Adrenal gland (tissue), 12 donors: Measurements from ENCODE around the gene SF3A1. TPM values are rescaled to one million over a fixed set of nuclear protein-coding genes. Genes with fewer than 3 reads are reported as not detected.
"Not testable (repeated sequence)": the region's sequence is repeated elsewhere in the genome, so short reads cannot be mapped to it uniquely, and the experiment has no call there.

Experiments used
- DNase-seq, 7 donors: peaks; one replicate each; pipeline ENCODE4 v3.0.0-alpha.2; 2019 to 2020
- H3K27ac ChIP-seq, 5 donors: fragments of 200-600 bp; sonication (generic) in 4 of 5; 1 replicate in 3 of 5; 2 replicates in 2 of 5; pipeline versions ENCODE4 v1.5.1 to v1.8.0; 2016 to 2020; ENCODE audit warnings: mild to moderate bottlenecking in 1 of 5
- H3K27me3 ChIP-seq: fragments of 200-600 bp; 2 replicates; pipeline ENCODE4 v1.8.0; 2021
- H3K36me3 ChIP-seq, 2 donors: fragments of 200-600 bp; replicated peaks in 1 of 2; 1 replicate in 1 of 2; 2 replicates in 1 of 2; pipeline versions ENCODE4 v1.5.1 to v1.8.0; 2018 to 2022
- H3K4me1 ChIP-seq, 2 donors: fragments of 200-600 bp; replicated peaks in 1 of 2; 1 replicate in 1 of 2; 2 replicates in 1 of 2; pipeline versions ENCODE4 v1.5.1 to v1.8.0; 2018 to 2021
- H3K4me3 ChIP-seq, 4 donors: fragments of 200-600 bp; sonication (generic) in 3 of 4; one replicate each; pipeline ENCODE4 v1.5.1; 2016 to 2018
- H3K9me3 ChIP-seq, 3 donors: fragments of 200-600 bp; sonication (generic) in 1 of 3; replicated peaks in 1 of 3; 1 replicate in 2 of 3; 2 replicates in 1 of 3; pipeline versions ENCODE4 v1.5.1 to v1.8.0; 2016 to 2021
- POLR2A ChIP-seq, 2 donors: fragments of 450-650 bp; IDR thresholded peaks; one replicate each; pipeline ENCODE4 v1.6.1; 2017; ENCODE audit warnings: antibody characterized with exemption in 2 of 2, mild to moderate bottlenecking in 2 of 2, moderate library complexity in 1 of 2
- WGBS, 4 donors: extraction: QIAGEN DNeasy Blood & Tissue Kit in 2 of 4; methylation state at CpG; one replicate each; pipeline versions ENCODE4 v1.1.5 to v1.1.7; 2013 to 2017; 5-methylcytosine and 5-hydroxymethylcytosine counted together
- intact Hi-C, 2 donors: fragments of 100-400 bp; cut with DNase I; formaldehyde crosslinking; loops; one replicate each; pipeline versions ENCODE4 v1.14.1 to v1.15.0; 2022 to 2023
- polyA plus RNA-seq, 3 donors: library from polyadenylated mRNA; stranded (reverse); fragments of 200-250 nt in 2 of 3; fragments of 350-450 nt in 1 of 3; fragmentation: Illumina TruSeq in 1 of 3; extraction: RNeasy Lipid Tissue Mini Kit (QIAGEN cat#74804) in 1 of 3; gene quantifications; one replicate each; pipeline ENCODE4 v1.2.3, GENCODE V29; 2013 to 2014
- total RNA-seq, 9 donors: library from RNA; depleted of rRNA in 4 of 9; stranded (reverse); fragments of >200 nt in 4 of 9; fragments of 120-200 nt in 1 of 9; fragmentation: NEBNext Ultra II Directional in 1 of 9; extraction: Animal tissue kit (Norgen Biotek cat#: 25700) in 1 of 9; gene quantifications; one replicate each; pipeline versions ENCODE4 v1.1.0 to v1.2.4, GENCODE V29; 2013 to 2023
- TF ChIP-seq, protein P1 (sequence below), 6 experiments: fragments of 450-650 bp in 4 of 6; fragments of 200-600 bp in 2 of 6; sonication (generic) in 1 of 6; IDR thresholded peaks; 1 replicate in 5 of 6; 2 replicates in 1 of 6; pipeline versions ENCODE4 v1.5.1 to v1.8.0; 2016 to 2021; ENCODE audit warnings: antibody characterized with exemption in 6 of 6, mild to moderate bottlenecking in 2 of 6, moderate library complexity in 1 of 6
- donor health status: healthy with polysubstance abuse.
- donor health status: Bipolar disorder and iron deficiency.
- donor health status: DM: yes; HTN: yes; CAD: no.
- donor health status: DM: no; HTN: no; CAD: no.
- donor health status: DM: no; HTN: no; CAD: no.
- donor health status: DM: yes; HTN: yes; CAD: no.

SF3A1 gene
- total and polyA plus RNA-seq, 12 donors, result 15.7 to 212 (median 107) TPM

DNA sequence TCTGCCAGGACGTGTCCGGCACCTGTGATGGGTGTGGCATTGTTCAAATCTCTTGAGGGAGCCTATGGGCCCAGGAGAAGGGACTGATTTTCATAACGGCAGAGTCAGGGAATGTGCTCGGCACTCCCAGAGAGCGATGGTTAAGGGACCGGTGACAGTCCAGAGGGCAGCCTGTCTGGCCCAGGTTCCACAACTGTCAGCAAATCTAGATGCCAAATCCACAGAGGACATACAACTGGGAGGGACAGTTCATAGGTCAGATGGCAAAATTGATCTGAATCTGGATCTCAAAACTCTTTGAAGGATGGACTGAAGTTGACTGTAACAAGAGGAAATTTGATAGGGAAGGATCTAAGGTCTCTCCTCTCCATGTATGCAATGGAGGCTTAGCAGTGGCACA is 47.6 kb upstream of the SF3A1 start:
- intact Hi-C loops, result no loop called here
- H3K4me3 ChIP-seq, result no peak overlapping the region
- H3K4me1 ChIP-seq, result no peaks in the 10 kb centered on the region
- H3K27ac ChIP-seq, result no peak overlapping the region
- H3K27me3 ChIP-seq, result no peaks in the 10 kb centered on the region
- TF ChIP-seq, protein P1, sequence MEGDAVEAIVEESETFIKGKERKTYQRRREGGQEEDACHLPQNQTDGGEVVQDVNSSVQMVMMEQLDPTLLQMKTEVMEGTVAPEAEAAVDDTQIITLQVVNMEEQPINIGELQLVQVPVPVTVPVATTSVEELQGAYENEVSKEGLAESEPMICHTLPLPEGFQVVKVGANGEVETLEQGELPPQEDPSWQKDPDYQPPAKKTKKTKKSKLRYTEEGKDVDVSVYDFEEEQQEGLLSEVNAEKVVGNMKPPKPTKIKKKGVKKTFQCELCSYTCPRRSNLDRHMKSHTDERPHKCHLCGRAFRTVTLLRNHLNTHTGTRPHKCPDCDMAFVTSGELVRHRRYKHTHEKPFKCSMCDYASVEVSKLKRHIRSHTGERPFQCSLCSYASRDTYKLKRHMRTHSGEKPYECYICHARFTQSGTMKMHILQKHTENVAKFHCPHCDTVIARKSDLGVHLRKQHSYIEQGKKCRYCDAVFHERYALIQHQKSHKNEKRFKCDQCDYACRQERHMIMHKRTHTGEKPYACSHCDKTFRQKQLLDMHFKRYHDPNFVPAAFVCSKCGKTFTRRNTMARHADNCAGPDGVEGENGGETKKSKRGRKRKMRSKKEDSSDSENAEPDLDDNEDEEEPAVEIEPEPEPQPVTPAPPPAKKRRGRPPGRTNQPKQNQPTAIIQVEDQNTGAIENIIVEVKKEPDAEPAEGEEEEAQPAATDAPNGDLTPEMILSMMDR (IDR thresholded peaks at IDR 0.05), result no peak
- no peak for TF ChIP-seq POLR2A (IDR thresholded peaks at IDR 0.05)
- 80 to 90% (median 88%) methylated on average over 6 of the region's 6 CpGs for WGBS, 4 donors
- H3K9me3 ChIP-seq, result no peaks in the 10 kb centered on the region
- no peak for DNase-seq
- no peaks in the 10 kb centered on the region for H3K36me3 ChIP-seq

DNA sequence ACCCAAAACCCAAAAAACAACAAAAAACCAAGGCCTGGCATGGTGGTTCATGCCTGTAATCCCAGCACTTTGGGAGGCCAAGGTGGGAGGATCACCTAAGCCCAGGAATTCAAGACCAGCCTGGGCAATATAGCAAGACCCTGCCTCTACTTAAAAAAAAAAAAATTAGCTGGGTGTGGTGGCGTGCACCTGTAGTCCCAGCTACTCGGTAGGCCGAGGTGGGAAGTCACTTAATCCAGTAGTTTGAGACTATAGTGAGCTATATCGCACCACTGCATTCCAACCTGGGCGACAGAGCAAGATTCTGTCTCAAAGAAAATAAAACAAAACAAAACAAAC is 46.0 kb upstream of the SF3A1 start:
- H3K27me3 ChIP-seq, intact Hi-C loops, H3K9me3 ChIP-seq, H3K36me3 ChIP-seq, H3K4me3 ChIP-seq, H3K4me1 ChIP-seq, H3K27ac ChIP-seq, DNase-seq: not testable (repeated sequence)
- 93 to 95% (median 95%) methylated on average over 5 of the region's 5 CpGs for WGBS, 4 donors

DNA sequence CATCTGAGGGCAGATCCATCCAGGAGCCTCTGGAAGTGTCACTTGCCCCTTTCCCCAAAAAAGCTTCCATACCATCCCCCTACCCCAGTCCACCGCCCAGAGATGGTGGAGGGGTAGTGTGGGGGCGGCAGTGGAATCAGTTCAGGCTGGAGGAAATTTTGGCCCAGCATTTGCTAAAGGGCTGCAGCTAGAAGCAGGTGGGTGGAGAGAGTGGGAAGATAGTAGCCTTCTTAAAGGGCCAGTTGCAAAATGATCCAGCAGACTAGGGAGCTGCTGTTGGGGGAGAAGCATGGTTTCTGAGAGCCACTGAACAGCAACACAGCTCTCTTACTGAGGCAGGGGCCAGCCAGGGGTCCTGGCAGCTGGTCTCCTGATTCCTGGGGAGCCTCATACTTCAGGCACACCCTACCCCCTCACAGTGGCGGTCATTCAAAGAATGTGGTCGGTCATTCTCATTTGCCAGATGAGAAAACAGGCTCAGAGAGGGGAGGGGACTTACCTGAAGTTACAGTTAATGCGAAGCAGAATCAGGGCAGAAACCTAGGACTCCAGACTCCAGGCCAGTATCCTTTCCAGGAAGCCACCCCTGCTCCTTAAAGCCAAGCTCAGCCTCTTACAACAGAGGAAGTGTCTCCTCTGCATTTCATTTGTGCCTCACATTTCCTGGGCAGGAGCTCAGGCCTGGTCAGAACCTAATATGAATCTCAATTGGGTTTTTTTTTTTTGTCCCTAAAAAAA is 45.5 kb upstream of the SF3A1 start:
- peaks cover 6 to 8% of the 10 kb centered on the region in 2 donors for H3K4me1 ChIP-seq
- TF ChIP-seq POLR2A (IDR thresholded peaks at IDR 0.05), result no peak
- TF ChIP-seq, protein P1 (IDR thresholded peaks at IDR 0.05), result no peak
- H3K36me3 ChIP-seq, result no peaks in the 10 kb centered on the region
- intact Hi-C loops, result no loop called here
- DNase-seq, result no peak
- no peaks in the 10 kb centered on the region for H3K27me3 ChIP-seq
- no peaks in the 10 kb centered on the region for H3K9me3 ChIP-seq
- WGBS, 4 donors, result 70 to 88% (median 79%) methylated on average over 5 of the region's 5 CpGs
- H3K27ac ChIP-seq, result peak overlapping the region in 1 of 5 donors; percentile 21
- H3K4me3 ChIP-seq, result no peak overlapping the region

GRCh38 chr22:30401024-30401423 is 44.3 kb upstream of the SF3A1 start:
- intact Hi-C loops, H3K9me3 ChIP-seq, H3K27ac ChIP-seq, H3K36me3 ChIP-seq, H3K27me3 ChIP-seq, DNase-seq, H3K4me3 ChIP-seq: not testable (repeated sequence)
- WGBS, 4 donors, result 90 to 97% (median 93%) methylated on average over 3 of the region's 3 CpGs
- peaks cover 14 to 18% of the 10 kb centered on the region in 2 donors for H3K4me1 ChIP-seq

- WGBS, 4 donors, result 69 to 85% (median 71%) methylated on average over 1 of the region's 1 CpG
Observed at GRCh38 chr22:30400159-30400558, 43.5 kb upstream of the SF3A1 start.

More at GRCh38 chr22:30400159-30400558, 43.5 kb upstream of the SF3A1 start:
- DNase-seq, result no peak
- TF ChIP-seq POLR2A (IDR thresholded peaks at IDR 0.05), result no peak
- TF ChIP-seq, protein P1 (IDR thresholded peaks at IDR 0.05), result no peak
- H3K36me3 ChIP-seq, result no peaks in the 10 kb centered on the region
- no peak overlapping the region for H3K27ac ChIP-seq
- no peaks in the 10 kb centered on the region for H3K27me3 ChIP-seq
- no peaks in the 10 kb centered on the region for H3K9me3 ChIP-seq
- H3K4me1 ChIP-seq, result peaks cover 14 to 18% of the 10 kb centered on the region in 2 donors
- H3K4me3 ChIP-seq, result no peak overlapping the region
- intact Hi-C loops, result no loop called here
